AG09309 (cell line): Measurements from ENCODE around the gene MAMDC2.

Source experiments
- DNase-seq: peaks from one replicate; pipeline ENCODE4 v3.0.0-alpha.2; 2010; ENCODE audit warnings: low read depth
- H3K4me3 ChIP-seq: 2 replicates; pipeline ENCODE4 v1.5.1; 2011; ENCODE audit warnings: mild to moderate bottlenecking, low read depth, low read length, moderate library complexity; ENCODE audit not compliant: control insufficient read depth
- CTCF ChIP-seq: IDR thresholded peaks from 2 replicates; pipeline ENCODE4 v1.5.1; 2011; ENCODE audit warnings: mild to moderate bottlenecking, low read depth, low read length, inconsistent platforms; ENCODE audit not compliant: insufficient read depth, control insufficient read depth; ENCODE audit errors: missing control alignments

MAMDC2 gene

GRCh38 chr9:70060148-70060882 lies 16.7 kb downstream of the MAMDC2 start:
- no peak overlapping the region for H3K4me3 ChIP-seq
- no peak for DNase-seq
- TF ChIP-seq CTCF: no peak

- TF ChIP-seq CTCF: no peak
- H3K4me3 ChIP-seq: no peak overlapping the region
- DNase-seq: no peak
Observed at GRCh38 chr9:70060883-70061507, 17.3 kb downstream of the MAMDC2 start.

GRCh38 chr9:70061776-70062175 lies 18.1 kb downstream of the MAMDC2 start:
- DNase-seq: no peak
- H3K4me3 ChIP-seq: no peak overlapping the region
- TF ChIP-seq CTCF: no peak

GRCh38 chr9:70064496-70064895 lies 20.8 kb downstream of the MAMDC2 start:
- H3K4me3 ChIP-seq: no peak overlapping the region
- TF ChIP-seq CTCF: no peak
- no peak for DNase-seq

- H3K4me3 ChIP-seq: no peak overlapping the region
- DNase-seq: no peak
- no peak for TF ChIP-seq CTCF
Observed at GRCh38 chr9:70065572-70065971, 21.9 kb downstream of the MAMDC2 start.

GRCh38 chr9:70066418-70066817 lies 22.8 kb downstream of the MAMDC2 start:
- DNase-seq: no peak
- no peak for TF ChIP-seq CTCF
- no peak overlapping the region for H3K4me3 ChIP-seq
